ENCODE measurements around the gene RELL2. TPM values are rescaled to one million over a fixed set of nuclear protein-coding genes. Genes with fewer than 3 reads are reported as not detected.

RELL2 gene
- polyA plus RNA-seq, 1 of the 3 experiments (the other 2 are of a cell fraction), result 15.6 TPM

GRCh38 chr5:141597394-141597793, 39.4 kb upstream of the RELL2 start (continued):
- no peak for TF ChIP-seq YY1 (IDR thresholded peaks at IDR 0.05; ENCODE audit: low read depth)

- TF ChIP-seq POLR2AphosphoS5 (IDR thresholded peaks at IDR 0.05; ENCODE audit: low read depth, low read length), result no peak
- TF ChIP-seq TCF12 (IDR thresholded peaks at IDR 0.05), result no peak
- no peak for TF ChIP-seq CTCF (IDR thresholded peaks at IDR 0.05)
- TF ChIP-seq, protein P1, sequence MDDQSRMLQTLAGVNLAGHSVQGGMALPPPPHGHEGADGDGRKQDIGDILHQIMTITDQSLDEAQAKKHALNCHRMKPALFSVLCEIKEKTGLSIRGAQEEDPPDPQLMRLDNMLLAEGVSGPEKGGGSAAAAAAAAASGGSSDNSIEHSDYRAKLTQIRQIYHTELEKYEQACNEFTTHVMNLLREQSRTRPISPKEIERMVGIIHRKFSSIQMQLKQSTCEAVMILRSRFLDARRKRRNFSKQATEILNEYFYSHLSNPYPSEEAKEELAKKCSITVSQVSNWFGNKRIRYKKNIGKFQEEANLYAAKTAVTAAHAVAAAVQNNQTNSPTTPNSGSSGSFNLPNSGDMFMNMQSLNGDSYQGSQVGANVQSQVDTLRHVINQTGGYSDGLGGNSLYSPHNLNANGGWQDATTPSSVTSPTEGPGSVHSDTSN (IDR thresholded peaks at IDR 0.05), result no peak
- no peak for TF ChIP-seq EZH2phosphoT487 (IDR thresholded peaks at IDR 0.05; ENCODE audit: borderline replicate concordance, low read depth)
- TF ChIP-seq, protein P2, sequence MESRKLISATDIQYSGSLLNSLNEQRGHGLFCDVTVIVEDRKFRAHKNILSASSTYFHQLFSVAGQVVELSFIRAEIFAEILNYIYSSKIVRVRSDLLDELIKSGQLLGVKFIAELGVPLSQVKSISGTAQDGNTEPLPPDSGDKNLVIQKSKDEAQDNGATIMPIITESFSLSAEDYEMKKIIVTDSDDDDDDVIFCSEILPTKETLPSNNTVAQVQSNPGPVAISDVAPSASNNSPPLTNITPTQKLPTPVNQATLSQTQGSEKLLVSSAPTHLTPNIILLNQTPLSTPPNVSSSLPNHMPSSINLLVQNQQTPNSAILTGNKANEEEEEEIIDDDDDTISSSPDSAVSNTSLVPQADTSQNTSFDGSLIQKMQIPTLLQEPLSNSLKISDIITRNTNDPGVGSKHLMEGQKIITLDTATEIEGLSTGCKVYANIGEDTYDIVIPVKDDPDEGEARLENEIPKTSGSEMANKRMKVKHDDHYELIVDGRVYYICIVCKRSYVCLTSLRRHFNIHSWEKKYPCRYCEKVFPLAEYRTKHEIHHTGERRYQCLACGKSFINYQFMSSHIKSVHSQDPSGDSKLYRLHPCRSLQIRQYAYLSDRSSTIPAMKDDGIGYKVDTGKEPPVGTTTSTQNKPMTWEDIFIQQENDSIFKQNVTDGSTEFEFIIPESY (IDR thresholded peaks at IDR 0.05; ENCODE audit: borderline replicate concordance, low read depth), result no peak
- TF ChIP-seq CHD2 (IDR thresholded peaks at IDR 0.05; ENCODE audit: low read length, partially characterized antibody), result no peak
- no peak for TF ChIP-seq FOXM1 (IDR thresholded peaks at IDR 0.05; ENCODE audit: low read depth)
- TF ChIP-seq FOSL2 (IDR thresholded peaks at IDR 0.05; ENCODE audit: borderline replicate concordance, low read depth), result no peak
- no peak for TF ChIP-seq RAD21 (IDR thresholded peaks at IDR 0.05; ENCODE audit: low read length)
- TF ChIP-seq, protein P3, sequence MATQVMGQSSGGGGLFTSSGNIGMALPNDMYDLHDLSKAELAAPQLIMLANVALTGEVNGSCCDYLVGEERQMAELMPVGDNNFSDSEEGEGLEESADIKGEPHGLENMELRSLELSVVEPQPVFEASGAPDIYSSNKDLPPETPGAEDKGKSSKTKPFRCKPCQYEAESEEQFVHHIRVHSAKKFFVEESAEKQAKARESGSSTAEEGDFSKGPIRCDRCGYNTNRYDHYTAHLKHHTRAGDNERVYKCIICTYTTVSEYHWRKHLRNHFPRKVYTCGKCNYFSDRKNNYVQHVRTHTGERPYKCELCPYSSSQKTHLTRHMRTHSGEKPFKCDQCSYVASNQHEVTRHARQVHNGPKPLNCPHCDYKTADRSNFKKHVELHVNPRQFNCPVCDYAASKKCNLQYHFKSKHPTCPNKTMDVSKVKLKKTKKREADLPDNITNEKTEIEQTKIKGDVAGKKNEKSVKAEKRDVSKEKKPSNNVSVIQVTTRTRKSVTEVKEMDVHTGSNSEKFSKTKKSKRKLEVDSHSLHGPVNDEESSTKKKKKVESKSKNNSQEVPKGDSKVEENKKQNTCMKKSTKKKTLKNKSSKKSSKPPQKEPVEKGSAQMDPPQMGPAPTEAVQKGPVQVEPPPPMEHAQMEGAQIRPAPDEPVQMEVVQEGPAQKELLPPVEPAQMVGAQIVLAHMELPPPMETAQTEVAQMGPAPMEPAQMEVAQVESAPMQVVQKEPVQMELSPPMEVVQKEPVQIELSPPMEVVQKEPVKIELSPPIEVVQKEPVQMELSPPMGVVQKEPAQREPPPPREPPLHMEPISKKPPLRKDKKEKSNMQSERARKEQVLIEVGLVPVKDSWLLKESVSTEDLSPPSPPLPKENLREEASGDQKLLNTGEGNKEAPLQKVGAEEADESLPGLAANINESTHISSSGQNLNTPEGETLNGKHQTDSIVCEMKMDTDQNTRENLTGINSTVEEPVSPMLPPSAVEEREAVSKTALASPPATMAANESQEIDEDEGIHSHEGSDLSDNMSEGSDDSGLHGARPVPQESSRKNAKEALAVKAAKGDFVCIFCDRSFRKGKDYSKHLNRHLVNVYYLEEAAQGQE (IDR thresholded peaks at IDR 0.05; ENCODE audit: low read depth, low read length), result no peak
- no peak for TF ChIP-seq RCOR1 (IDR thresholded peaks at IDR 0.05; ENCODE audit: low read length)
- TF ChIP-seq SIN3A (IDR thresholded peaks at IDR 0.05; ENCODE audit: borderline replicate concordance, low read depth, low read length), result no peak
- no peak for TF ChIP-seq ELF1 (IDR thresholded peaks at IDR 0.05)
- no peak for TF ChIP-seq RXRA (IDR thresholded peaks at IDR 0.05; ENCODE audit: borderline replicate concordance, low read depth)
- no peak for TF ChIP-seq IRF3 (IDR thresholded peaks at IDR 0.05; ENCODE audit: low read depth, low read length)
- TF ChIP-seq MAX (IDR thresholded peaks at IDR 0.05; ENCODE audit: low read depth), result no peak
- POLR2A ChIA-PET, result no interaction called here
These were observed 39.0 kb upstream of the RELL2 start for GRCh38 chr5:141597814-141598213.

More at GRCh38 chr5:141597814-141598213, 39.0 kb upstream of the RELL2 start:
- Histone ChIP-seq H3K27ac (ENCODE audit: low read depth in 2 of 2, low read length in 1 of 2) (no peak overlapping the region), H3F3A (replicated peaks; ENCODE audit: insufficient read depth) (peaks cover 14% of the 10 kb centered on the region), H3K79me2 (ENCODE audit: insufficient read depth) (peaks cover 80% of the 10 kb centered on the region), H3K27me3 (ENCODE audit: insufficient read depth) (no peaks in the 10 kb centered on the region), H3K4me3 (ENCODE audit: low read depth in 2 of 2, low read length in 1 of 2) (no peak overlapping the region), H3K9ac (no peak overlapping the region), H3K4me1 (ENCODE audit: control insufficient read depth in 1 of 2, insufficient read depth in 2 of 2, low read depth in 1 of 2, low read length in 1 of 2) (peaks cover 0 to 5% of the 10 kb centered on the region in 2 experiments; a peak in 1 of 4 replicates), H3K36me3 (replicated peaks in 1 of 2; ENCODE audit: control insufficient read depth in 1 of 2, insufficient read depth in 2 of 2, low read length in 1 of 2) (peaks cover 0 to 5% of the 10 kb centered on the region in 2 experiments), H4K20me1 (ENCODE audit: insufficient read depth) (peaks cover under 1% of the 10 kb centered on the region; the same call in 1 of the 2 replicates), H3K9me3 (no peaks in the 10 kb centered on the region), H3K9me2 (no peaks in the 10 kb centered on the region), H2AFZ (ENCODE audit: low read depth) (no peak overlapping the region), H3K4me2 (no peak overlapping the region)
- CTCF ChIA-PET, result interaction anchor here (0.9 to 3.9 kb wide), 9 partner anchors 8 to 557 kb away, joined by 3 to 42 read pairs (median 6); partner anchors contain the start of genes DIAPH1, HDAC3 and RELL2
- no peak for DNase-seq
- WGBS (ENCODE audit: low lambda C conversion rate), result 97% methylated on average over 2 of the region's 2 CpGs

Measured in SK-N-SH (cell line).